Epithelial cell of esophagus (primary cell): Measurements from ENCODE around the gene SYVN1.
"Not testable (repeated sequence)": the region's sequence is repeated elsewhere in the genome, so short reads cannot be mapped to it uniquely, and the experiment has no call there.

Experiments
- DNase-seq: peaks from one replicate; pipeline ENCODE4 v3.0.0; 2010; ENCODE audit warnings: low read depth
- H3K4me3 ChIP-seq: 2 replicates; pipeline ENCODE4 v1.5.1; 2011; ENCODE audit warnings: mild to moderate bottlenecking, low read length, control low read depth
- CTCF ChIP-seq: IDR thresholded peaks from 2 replicates; pipeline ENCODE4 v1.5.1; 2011; ENCODE audit warnings: low read depth, mild to moderate bottlenecking, low read length, control low read depth, inconsistent platforms; ENCODE audit not compliant: insufficient read depth; ENCODE audit errors: missing control alignments

The SYVN1 gene

DNA sequence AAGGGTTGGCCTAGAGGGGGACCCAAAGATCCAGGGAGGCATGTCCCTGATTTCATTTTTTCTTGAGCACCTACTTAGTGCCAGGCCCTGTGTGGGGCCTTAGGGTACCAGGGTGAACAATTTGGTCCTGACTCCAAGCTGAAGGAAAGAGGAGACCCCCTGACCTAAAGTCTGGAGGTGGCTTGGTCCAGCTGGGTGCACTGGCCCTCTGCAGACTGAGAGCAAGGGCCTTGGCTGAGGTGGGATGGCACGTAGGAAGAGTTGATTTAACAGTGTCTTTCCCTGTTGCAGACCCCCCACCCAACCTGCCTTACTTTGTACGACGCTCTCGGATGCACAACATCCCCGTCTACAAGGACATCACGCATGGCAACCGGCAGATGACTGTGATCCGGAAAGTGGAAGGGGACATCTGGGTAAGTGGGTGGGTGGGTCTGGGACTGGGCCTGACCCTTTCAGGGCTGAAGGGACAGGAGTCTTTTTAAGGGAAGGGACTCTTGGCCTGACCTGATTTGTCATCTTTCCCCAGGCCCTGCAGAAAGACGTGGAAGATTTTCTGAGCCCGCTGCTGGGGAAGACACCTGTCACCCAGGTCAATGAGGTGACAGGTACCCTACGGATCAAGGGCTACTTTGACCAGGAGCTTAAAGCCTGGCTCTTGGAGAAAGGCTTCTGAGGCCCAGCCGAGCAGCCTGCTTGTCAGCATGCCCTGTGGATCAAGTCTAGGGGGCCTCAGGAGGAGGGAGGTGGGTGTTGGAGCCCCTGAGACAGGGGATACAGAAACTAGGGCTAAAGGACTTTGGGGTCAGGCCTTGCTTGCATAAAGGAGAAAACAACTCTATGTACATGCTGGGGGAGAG, 8.9 kb downstream of the SYVN1 start:
- H3K4me3 ChIP-seq: no peak overlapping the region
- TF ChIP-seq CTCF: no peak
- no peak for DNase-seq

GRCh38 chr11:65124480-65125196, 9.7 kb downstream of the SYVN1 start:
- TF ChIP-seq CTCF: no peak
- no peak for DNase-seq
- no peak overlapping the region for H3K4me3 ChIP-seq

GRCh38 chr11:65121865-65122696, 12.2 kb downstream of the SYVN1 start, which contains the start of the genes FAU and MRPL49:
Gene FAU (minus strand): TSS chr11:65122134. CDS start chr11:65121813, 321 bp downstream.
Gene MRPL49 (plus strand): TSS chr11:65122321. CDS start chr11:65122347, 26 bp downstream.
- no peak for TF ChIP-seq CTCF
- peak within 1 kb of the TSS; percentile 99 for H3K4me3 ChIP-seq
- DNase-seq: peak; percentile 99

DNA sequence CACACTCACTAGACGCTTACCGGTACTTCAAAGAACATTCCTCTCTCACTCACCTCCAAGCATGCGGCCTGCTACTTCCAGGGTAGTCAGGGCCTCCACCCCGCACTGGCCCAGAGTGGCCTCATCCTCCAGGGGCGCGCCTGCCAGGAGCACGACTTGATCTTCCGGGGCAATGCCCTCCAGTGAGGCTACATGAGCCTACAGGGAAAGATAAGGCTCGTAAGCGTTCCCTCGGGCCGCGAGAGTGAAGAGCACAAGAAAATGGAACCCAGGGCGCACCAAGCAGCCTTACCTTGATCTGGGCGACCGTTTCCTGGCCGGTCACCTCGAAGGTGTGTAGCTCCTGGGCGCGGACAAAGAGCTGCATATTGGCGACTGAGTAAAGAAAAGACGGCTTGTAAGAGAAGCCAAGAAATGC, 12.9 kb downstream of the SYVN1 start:
- no peak for TF ChIP-seq CTCF
- no peak for DNase-seq
- H3K4me3 ChIP-seq: peak overlapping the region; percentile 99

DNA sequence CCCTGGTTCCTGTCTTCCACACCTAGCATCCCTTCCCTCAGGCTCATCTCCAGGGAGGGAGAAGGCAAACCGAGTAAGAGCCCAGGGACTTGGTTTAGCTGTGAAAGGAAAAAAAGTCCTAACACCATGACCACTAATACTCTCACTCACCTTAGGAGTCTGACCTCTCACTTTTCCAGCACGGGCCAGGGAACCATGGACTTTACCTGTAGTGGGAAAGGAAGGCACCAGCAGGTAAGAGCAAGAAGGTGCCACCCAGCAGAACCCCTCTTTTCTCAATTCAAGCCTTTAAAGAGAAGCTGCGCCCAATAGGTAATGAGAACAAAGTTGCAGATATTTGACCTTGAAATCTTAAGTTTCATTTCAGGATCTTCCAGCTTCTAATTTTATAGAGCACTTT, 13.5 kb downstream of the SYVN1 start:
- DNase-seq: no peak
- no peak for TF ChIP-seq CTCF
- peak overlapping the region; percentile 99 for H3K4me3 ChIP-seq

DNA sequence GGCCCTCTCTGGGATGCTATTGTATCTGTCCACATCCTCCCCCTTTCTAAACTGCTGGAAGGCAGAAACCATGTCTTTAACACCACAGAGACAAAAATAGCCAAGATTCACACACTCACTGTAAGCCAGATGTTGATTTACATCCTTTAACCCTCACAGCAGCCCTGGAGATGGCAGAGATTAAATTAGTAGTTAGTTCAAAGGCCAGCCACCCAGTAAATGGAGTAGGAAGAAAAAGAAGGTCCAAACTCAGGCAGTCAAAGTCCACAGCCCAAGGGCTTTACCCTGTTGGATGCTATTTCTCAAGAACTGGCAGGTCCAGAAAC, 14.7 kb downstream of the SYVN1 start:
- H3K4me3 ChIP-seq: no peak overlapping the region
- DNase-seq: no peak
- TF ChIP-seq CTCF: no peak

- H3K4me3 ChIP-seq: not testable (repeated sequence)
- DNase-seq: peak; percentile 20
Observed at GRCh38 chr11:65118891-65119669, 15.2 kb downstream of the SYVN1 start.
